GM21367 (cell line): ENCODE measurements around the gene SETD1B.
A peak's percentile ranks its signal among the peaks of the same experiment; 100 is the strongest.

Experiments
- ATAC-seq: cut with Tn5 transposase; IDR thresholded peaks from one replicate; pipeline ENCODE4 v1.9.1; 2021; ENCODE audit not compliant: unreplicated experiment

Gene SETD1B

GRCh38 chr12:121795034-121795968 is 8.5 kb upstream of the SETD1B start:
- no peak for ATAC-seq

- ATAC-seq, result no peak
These were observed 6.7 kb upstream of the SETD1B start for GRCh38 chr12:121796855-121797751.

- no peak for ATAC-seq
These were observed 5.6 kb upstream of the SETD1B start for GRCh38 chr12:121797937-121798786.

- no peak for ATAC-seq
These were observed 5.0 kb upstream of the SETD1B start for GRCh38 chr12:121798787-121799155.

GRCh38 chr12:121799156-121799841 is 4.5 kb upstream of the SETD1B start:
- no peak for ATAC-seq

- ATAC-seq, result no peak
These were observed 3.7 kb upstream of the SETD1B start for GRCh38 chr12:121799842-121800693.

GRCh38 chr12:121800694-121801594 is 2.9 kb upstream of the SETD1B start:
- no peak for ATAC-seq

- ATAC-seq, result no peak
These were observed 2.0 kb upstream of the SETD1B start for GRCh38 chr12:121801595-121802484.

- no peak for ATAC-seq
These were observed 1.3 kb upstream of the SETD1B start for GRCh38 chr12:121802485-121802842.

- peak; percentile 33 for ATAC-seq
These were observed 738 bp upstream of the SETD1B start for GRCh38 chr12:121802843-121803698.

GRCh38 chr12:121804417-121805111 is 755 bp downstream of the SETD1B start:
- no peak for ATAC-seq

GRCh38 chr12:121805171-121806008 is 1.6 kb downstream of the SETD1B start:
- no peak for ATAC-seq

- no peak for ATAC-seq
These were observed 2.3 kb downstream of the SETD1B start for GRCh38 chr12:121806009-121806545.

GRCh38 chr12:121806546-121807423 is 3.0 kb downstream of the SETD1B start:
- no peak for ATAC-seq
